Stimulated activated CD4-positive, alpha-beta T cell treated with anti-CD3 and anti-CD28 coated beads, Interleukin-15, amount 100 ng/mL, for 1 hour (primary cell): ENCODE data around the gene PGA5.

Experiments used
- DNase-seq, 2 donors: peaks; one replicate each; pipeline ENCODE4 v3.0.0-alpha.2; 2020; ENCODE audit warnings: low read depth in 1 of 2, low spot score in 1 of 2

Gene PGA5

DNA sequence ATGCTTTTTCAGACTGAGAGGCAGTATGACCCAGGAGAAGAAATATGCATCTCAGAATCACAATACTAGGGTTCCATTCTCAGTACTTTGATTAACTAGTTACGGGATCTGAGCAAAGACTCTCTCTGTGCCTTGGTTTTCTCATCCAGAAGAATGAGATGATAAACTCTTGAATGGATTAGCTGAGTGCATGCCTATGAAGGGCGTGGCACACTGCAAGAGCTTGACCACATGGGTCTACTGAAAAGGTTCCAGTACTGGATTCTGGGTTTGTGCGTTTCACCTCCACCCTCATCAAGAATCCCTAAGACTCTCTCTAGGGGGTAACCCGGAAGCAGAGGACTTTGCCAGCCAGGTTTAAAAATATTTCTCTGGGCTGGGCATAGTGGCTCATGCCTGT lies 25.6 kb downstream of the PGA5 start:
- DNase-seq = no peak

DNA sequence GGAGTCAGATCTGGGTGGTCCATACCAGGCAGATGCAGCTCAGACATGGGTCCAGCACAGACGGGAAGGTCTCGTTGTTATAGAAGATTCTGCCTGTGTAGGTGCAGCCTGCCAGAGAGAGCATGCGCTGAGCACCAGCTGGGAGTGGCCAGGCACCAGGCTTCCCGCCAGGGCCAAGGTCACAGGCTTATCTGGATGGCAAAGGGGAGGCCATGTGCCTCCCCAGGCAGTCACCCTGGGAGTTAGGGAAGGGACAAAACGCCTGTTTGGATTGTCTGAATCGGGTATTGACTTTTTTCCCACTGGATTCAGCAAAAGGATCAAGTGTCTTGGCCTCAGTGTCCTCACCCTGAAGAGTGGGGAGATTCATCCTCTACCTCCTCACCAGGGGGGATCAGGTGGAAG lies 26.5 kb downstream of the PGA5 start:
- DNase-seq = no peak

DNA sequence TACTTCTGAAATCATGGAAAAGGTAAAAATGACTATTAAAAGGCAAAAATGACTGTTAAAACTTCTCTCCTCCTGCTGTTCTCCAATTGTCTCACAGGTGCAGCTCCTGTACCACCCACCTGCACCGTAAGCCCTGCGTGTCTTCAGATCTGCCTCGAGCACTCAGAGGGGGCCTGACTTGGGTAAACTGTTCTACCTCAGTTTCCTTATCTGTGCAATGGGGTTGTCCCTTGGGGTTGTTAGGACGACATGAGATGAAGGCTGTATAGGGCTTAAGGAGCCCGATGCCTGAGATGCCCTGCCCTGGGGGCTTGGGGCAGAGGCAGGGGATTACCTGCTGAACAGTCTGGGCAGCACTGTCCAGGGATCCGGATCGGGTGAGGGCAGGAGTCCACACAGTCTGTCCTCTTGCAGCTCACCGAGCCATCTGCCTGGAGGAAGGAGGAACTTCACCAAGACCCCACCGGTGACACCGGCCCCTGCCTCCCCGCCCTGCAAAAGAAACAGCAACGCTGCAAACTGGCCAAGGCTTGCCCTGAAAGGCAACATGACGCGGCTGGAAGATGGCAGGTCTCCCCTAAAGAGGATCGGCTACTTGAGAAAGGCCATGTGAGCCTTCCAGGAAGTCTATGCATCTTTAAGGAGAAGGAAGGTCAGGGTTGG lies 27.7 kb downstream of the PGA5 start:
- DNase-seq = no peak

DNA sequence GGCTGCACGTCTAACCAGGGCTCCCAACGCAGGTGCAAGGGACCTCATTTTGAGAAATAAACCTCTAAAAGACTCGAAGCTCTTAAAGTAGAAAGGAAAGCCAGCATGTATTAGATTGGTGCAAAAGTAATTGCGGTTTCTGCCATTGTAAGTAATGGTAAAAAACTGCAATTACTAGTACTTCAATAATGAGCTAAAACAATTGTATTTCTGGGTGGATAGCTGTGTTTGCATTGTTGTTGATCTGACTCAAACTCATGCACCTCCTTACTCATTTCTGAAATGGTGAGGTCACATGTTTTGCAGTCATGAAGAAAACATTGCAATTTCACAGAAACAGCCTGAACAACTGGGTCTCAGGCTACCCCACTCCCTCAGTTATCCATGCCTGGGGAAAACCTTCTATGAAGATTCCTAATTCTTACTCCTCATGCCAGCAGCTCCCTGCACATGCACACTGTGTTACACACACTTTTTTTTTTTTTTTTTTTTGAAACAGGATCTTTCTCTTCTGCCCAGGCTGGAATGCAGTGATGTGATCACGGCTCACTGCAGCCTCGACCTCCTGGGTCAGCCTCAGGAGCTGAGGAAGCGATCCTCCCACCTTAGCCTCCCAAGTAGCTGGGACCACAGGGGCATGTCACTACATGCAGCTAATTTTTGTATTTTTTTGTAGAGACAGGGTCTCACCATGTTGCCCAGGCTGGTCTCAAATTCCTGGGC lies 29.5 kb downstream of the PGA5 start:
- DNase-seq = no peak

DNA sequence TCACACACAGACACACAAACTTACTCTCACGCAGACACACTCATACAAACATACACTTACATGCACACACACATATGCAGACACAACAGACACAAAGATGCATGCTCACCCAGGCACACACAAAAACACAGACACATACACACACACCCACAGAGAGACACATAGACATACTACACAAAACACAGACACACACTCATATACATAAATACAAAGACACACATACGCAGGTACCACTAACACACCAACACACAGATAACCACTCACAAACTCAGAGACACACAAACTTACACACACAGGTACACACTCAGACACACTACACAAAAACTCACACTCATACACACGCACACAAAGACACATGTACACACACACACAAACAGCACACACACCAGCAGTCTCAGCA lies 31.8 kb downstream of the PGA5 start:
- DNase-seq = no peak

DNA sequence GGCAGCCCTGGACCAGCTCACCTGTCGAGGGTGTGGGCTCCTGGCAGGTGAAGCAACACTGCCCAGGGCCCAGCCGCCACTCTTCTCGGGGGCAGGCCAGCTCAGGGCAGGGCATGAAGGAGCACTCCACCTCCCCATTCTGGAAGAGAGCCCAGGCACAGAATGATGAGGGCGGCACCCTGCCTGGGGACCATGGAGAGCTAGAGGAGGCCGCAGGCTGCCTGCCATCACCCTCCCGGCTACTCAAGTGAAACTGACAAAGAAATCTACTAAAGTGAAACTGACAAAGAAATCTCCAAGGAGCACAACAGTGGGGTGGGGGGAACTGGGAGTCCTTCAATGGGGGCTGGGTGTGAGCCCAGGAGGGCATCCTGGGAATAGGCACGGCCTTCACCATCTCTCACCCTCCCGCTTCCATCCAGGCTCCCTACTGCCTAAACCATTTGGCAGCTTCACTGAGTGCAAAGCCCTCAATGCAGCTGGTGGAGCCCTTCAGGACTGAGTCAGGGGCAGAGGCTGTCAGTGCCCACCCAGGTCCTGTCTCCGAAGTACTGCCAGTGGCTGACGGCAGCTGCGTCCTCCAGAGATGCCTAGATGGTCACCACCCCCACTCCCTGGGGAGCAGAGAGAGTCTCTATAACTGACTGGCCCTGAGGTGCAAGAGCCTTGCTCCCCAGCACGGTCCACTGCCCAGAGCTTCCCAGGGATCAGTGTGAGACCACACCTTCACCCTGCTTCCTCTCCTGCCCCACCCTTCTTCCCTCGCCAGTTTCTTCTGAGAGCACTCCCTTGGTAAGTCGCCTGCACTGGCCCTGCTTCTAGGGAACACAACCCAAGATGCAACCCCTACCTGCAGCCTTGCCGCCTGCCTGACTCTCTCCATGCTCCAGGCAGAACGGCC lies 32.5 kb downstream of the PGA5 start:
- DNase-seq = no peak

DNA sequence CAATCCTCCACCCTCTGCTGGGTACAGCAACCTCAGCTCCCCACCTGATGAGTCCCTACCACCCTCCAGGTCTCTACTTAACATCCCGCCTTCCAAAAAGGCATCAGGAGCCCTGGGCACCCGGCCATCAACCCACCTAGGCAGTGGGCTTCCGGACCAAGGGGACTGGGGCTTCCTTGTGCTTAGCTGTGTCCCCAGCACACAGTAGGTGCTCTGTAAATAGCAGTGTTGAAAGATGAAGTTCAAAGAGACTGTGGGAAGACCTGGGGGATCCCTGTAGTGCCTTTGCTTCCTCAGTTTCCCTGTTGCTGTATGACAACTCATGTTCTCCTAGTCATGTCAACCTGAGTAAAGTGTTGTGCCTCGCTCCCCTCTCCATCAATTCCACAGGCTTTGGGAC lies 33.1 kb downstream of the PGA5 start:
- no peak for DNase-seq

DNA sequence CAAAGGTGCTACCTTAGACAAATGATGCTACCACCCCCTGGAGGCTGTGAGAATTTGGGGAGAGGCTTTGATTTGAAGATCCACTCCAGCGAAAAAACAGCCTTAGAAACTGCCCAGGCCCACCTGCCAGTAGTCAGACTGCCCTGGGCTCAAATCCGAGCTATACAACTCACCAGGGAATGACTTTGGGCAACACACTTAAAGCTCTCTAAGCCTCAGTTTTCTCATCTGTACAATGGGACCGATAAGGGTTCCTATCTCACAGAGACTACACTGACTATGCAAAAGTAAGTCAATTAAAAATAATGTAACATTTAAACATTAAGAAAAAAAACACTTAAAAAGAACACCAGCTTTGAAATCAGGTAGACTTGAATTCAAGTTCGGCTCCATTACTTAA lies 34.2 kb downstream of the PGA5 start:
- DNase-seq = no peak

DNA sequence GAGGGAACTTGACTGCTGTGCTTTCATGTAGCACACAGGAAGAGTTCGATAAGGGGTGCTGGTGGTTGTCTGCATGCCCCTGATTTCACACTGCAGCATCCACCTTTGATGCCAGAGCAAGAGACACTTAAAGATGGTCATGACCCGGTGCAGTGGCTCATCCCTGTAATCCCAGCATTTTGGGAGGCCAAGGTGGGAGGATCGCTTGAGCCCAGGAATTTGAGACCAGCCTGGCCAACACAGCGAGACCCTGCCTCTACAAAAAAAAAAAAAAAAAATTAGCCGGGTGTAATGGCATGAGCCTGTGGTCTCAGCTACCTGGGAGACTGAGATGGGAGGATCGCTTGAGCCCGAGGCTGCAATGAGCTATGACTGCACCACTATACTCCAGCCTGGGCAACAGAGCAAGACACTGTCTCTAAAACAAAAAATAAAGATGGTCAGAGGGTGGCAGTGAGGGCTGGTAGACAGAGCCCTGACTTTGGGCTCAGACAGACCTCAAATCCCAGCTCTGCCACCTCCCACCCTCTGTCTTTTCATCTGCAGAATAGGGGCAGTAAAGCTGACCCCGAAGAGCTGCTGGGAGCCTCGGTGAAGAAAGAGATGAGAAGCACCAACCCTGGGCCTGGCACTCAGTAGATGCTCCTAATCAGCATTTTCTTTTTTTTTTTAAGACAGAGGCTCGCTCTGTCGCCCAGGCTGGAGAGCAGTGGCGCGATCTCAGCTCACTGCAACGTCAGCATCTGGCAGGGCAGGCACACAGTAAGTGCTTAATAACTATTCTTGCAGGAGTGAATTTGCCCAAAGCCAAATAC lies 36.4 kb downstream of the PGA5 start:
- DNase-seq = no peak

DNA sequence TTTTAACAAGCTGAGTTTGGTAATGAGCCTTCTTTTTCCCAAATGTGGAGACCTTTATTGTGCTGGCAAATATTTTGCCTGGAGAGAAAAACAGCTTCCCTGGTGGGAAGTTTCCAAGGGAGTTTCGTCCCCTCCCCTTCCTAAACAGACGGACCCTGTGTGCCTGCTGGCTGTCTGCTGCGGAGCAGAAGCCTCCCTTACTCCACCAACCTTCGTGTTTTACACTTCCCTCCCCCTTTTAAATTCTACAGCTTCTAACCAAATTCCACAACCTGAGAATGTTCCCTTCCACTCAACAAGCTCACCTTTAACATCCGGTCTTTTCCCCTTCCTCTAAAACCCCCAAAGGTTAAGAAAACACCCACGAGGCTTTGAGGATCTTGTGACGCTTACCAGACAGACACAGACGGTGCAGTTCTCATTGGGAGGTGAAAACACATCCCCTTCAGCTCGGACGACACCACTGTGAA lies 37.1 kb downstream of the PGA5 start:
- no peak for DNase-seq

DNA sequence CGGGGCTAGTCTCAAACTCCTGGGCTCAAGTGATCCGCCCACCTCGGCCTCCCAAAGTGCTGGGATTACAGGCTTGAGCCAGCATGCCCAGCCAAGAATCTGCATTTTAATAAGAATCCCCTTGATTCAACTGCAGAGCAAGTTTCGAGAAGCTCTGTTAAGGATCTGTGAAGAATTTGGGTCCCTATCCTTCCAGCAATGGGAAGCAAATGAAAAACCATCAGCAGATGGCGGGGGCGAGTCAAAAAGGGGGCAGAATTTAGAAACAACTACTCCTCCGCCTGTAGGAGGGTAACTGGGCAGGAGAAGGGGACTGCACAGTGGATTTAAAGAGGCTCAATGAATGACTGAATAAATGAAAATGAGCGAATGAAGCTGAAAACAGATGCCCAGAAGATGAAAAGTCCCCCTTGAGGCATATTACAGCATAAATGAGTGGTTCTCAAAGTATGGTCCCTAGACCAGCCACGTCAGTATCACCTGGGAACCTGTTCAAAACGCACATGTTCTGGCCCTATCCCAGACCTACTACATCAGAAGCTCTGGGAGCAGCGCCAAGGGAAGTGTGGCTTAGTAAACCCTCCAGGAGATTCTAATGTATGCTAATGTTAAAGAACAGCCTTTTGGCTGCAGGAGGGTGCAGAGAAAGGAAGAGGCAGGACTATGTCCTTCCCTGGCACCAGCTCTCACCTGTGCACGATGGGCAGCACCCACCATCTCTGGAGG lies 39.1 kb downstream of the PGA5 start:
- DNase-seq = no peak

DNA sequence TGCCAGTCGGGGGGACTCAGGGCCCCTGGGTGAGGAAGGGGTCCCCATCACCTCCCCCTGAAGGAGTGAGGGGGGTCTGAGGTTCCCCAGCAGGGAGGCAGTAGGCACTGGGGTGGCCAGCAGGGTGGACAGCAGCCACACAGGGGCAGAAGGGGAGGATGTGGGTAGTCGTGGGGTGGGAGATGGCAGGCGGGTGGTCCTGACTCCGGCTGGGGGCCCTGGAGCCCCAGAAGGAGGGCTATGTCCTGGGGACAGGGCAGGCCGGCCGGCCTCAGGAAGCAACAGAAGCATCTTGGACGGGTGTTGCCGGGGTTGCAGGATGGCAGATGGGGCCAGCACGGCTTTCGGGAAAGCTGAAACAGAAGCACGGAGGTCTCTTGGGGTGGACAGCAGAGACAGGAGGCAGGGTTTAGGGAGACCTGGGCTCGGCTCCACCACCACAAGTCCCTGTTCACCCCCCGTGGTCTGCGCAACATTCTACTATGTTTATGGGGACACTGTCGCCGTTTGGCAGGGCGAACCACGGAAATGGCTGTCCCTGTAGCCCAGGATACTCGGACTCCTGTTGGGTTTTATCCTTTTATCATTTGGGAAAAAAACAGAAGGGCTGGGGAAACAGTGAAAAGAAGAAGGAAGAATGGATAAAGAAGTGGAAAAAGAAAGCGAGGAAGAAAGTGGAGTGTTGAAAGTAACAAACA lies 40.1 kb downstream of the PGA5 start:
- DNase-seq = no peak

DNA sequence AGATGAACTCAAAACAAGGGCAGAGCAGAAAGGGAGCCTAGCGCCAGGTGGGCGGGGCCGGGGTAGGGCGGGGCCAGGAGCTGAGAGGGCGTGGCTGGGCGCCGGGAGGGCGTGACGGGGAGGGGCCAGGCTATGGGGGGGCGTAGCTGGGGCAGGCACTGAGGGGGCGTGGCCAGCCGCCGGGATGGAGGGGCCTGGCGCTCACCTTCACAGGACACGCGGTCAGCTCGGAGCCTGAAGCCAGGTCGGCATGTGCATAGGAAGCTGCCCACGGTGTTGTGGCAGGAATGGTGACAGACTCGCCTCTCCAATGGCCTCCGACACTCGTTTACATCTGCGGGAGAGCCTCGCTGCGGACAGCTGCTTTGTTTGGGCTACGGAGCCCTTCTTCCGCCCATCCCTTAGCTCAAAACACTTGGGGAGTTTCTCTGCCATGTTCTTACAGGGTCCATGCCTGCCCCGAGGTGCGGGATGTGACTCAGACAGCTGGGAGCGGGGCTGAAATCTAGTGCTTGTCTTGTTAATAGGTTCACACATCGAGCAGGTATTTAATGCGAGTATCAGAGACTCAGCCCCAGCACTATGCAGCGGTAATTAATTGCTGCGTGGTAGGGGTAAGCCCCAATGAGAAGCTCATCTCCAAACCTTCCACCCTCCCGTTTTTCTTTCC lies 40.7 kb downstream of the PGA5 start:
- DNase-seq = no peak

DNA sequence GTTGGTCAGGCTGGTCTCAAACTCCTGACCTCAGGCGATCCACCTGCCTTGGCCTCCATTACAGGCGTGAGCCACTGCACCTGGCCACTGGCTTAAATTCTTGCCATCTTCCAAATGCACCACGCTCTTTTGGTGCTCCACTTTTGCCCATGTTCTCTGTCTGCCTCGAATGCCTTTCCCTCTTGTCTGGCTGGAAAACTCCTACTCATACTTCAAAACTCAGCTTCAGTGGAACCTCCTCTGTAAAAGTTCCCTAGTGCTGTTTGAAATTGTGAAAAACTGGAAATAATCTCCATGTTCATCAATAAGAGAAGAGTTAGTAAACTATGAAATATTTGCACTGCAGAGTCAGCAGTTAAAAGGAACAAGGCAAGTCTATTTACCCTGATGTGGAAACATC lies 42.6 kb downstream of the PGA5 start:
- DNase-seq = no peak

DNA sequence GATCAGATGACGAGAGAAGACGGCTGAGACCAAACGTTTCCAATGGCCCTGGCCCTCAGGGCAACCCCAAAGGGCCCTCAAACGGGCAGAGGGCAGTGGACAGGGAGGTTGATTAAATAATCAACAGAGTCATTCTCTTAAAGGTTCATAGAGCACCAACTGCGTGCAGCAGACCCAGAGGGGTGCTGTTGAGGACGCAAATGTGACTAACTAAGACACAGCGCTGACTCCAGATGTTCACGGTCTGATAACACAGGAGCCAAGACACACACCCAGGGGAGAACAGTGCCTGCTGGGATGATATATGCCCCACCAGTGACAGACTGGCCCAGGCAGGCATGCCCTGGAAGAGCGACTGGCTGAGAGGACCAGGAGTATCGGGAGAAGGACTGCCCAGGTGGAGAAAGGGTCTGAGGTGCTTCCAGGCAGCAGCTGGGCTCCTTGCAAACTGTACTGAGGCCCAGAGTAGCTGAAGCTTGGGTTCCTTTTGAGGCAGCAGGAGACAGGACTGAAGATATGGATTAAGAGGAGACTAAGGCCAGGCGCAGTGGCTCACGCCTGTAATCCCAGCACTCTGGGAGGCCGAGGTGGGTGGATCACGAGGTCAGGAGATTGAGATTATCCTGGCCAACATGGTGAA lies 46.5 kb downstream of the PGA5 start:
- no peak for DNase-seq

DNA sequence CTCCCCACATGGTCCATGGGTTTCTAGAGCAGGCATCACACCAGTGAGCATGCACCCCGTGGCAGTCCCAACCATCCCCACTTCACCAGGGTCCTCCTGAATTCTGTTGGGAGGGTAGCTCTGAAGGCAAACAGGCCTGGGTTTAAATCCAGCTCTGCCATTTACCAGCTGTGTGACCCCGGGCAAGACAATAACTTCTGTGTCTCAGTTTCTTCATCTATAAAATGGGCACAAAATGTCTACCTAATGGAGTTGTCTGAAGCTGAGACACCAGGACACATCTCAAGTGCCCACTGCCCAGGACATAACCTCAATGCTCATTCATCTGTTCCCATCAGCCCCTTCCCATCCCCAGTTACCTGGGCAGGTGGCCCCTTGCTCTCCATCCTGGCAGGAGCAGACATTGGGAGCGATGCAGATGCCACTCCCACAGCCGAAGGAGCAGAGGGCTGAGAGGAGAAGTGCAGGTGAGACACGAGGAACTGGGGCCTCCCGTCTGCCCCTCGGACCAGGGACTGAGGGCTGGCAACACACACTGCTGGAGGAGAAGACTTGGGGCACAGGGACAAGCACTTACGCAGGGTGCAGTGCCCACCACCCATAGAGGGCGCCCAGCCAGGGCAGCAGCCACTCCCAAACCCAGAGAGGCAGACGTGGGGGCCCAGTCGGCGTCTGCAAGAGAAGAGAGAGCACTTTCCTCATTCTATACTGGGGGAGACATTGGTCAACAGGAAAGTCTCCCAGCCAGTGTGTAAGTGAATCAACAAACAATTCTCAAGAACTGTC lies 50.1 kb downstream of the PGA5 start:
- no peak for DNase-seq

DNA sequence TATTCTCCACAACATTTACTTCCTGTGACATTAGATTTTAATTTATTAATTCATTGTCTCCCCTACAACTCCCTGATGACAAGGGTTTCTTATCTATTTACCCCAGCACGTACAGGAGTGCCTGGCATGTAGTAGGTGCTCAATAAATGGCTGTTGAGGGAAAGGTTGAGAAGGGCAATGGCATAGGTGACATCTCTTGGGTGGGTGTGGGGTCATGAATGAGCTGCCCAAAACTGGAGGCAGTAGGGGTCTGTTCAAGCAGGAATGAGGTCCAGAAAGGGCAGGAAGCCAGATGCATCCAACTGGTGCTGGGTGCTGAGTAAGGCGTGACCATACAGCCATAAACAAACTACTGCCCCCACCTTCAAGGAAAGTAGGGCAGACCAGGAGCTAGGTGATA lies 51.4 kb downstream of the PGA5 start:
- DNase-seq = no peak
